A549 (cell line): ENCODE data around the gene MGAT5B.

ENCODE experiments used
- BHLHE40 ChIP-seq: IDR thresholded peaks from 2 replicates; pipeline ENCODE4 v1.6.1; 2012; ENCODE audit warnings: low read depth, low read length, inconsistent platforms
- CTCF ChIP-seq: fragments of >200 bp; sonication (Bioruptor Twin); formaldehyde crosslinking; IDR thresholded peaks from 3 replicates; pipeline ENCODE4 v1.5.1; 2016
- ESRRA ChIP-seq: fragments of 150-350 bp; IDR thresholded peaks from 2 replicates; pipeline ENCODE4 v1.6.1; 2014; ENCODE audit warnings: mild to moderate bottlenecking, low read length, borderline replicate concordance
- NFE2L2 ChIP-seq: fragments of 150-350 bp; conservative IDR thresholded peaks from 2 replicates; pipeline ENCODE4 v1.6.1; 2014; ENCODE audit warnings: low read length
- NPAS2 ChIP-seq: fragments of 250-450 bp; sonication (Bioruptor Pico); IDR thresholded peaks from 2 replicates; pipeline ENCODE4 v1.8.0; 2022; ENCODE audit warnings: mild to moderate bottlenecking, moderate library complexity, borderline replicate concordance
- POLR2A ChIP-seq: IDR thresholded peaks from 2 replicates; pipeline ENCODE4 v1.6.1; 2012; ENCODE audit warnings: mild to moderate bottlenecking, low read length
- RNF2 ChIP-seq: fragments of 200-600 bp; sonication (generic); IDR thresholded peaks from 2 replicates; pipeline ENCODE4 v1.6.1; 2016; ENCODE audit warnings: low read depth, mild to moderate bottlenecking, antibody characterized with exemption, moderate library complexity, borderline replicate concordance

- TF ChIP-seq CTCF (no peak), POLR2A (no peak), NFE2L2 (no peak), BHLHE40 (no peak), RNF2 (no peak), ESRRA (no peak), NPAS2 (CRISPR knock-in tag) (no peak)
Observed at GRCh38 chr17:76944477-76944876, 76.3 kb downstream of the MGAT5B start.
